Epithelial cell of alveolus of lung (primary cell): ENCODE results near the gene FAM161A. TPM values are rescaled to one million over a fixed set of nuclear protein-coding genes. Genes with fewer than 3 reads are reported as not detected.

ENCODE experiments used
- total RNA-seq: library from RNA; depleted of rRNA; stranded (reverse); fragments of >200 nt; gene quantifications from 2 replicates; pipeline ENCODE4 v1.2.1, GENCODE V29; 2015

Gene FAM161A, protein sequence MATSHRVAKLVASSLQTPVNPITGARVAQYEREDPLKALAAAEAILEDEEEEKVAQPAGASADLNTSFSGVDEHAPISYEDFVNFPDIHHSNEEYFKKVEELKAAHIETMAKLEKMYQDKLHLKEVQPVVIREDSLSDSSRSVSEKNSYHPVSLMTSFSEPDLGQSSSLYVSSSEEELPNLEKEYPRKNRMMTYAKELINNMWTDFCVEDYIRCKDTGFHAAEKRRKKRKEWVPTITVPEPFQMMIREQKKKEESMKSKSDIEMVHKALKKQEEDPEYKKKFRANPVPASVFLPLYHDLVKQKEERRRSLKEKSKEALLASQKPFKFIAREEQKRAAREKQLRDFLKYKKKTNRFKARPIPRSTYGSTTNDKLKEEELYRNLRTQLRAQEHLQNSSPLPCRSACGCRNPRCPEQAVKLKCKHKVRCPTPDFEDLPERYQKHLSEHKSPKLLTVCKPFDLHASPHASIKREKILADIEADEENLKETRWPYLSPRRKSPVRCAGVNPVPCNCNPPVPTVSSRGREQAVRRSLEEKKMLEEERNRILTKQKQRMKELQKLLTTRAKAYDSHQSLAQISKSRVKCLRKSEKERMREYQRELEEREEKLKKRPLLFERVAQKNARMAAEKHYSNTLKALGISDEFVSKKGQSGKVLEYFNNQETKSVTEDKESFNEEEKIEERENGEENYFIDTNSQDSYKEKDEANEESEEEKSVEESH
- total RNA-seq, result 1.8 and 2.5 TPM in 2 replicates

DNA sequence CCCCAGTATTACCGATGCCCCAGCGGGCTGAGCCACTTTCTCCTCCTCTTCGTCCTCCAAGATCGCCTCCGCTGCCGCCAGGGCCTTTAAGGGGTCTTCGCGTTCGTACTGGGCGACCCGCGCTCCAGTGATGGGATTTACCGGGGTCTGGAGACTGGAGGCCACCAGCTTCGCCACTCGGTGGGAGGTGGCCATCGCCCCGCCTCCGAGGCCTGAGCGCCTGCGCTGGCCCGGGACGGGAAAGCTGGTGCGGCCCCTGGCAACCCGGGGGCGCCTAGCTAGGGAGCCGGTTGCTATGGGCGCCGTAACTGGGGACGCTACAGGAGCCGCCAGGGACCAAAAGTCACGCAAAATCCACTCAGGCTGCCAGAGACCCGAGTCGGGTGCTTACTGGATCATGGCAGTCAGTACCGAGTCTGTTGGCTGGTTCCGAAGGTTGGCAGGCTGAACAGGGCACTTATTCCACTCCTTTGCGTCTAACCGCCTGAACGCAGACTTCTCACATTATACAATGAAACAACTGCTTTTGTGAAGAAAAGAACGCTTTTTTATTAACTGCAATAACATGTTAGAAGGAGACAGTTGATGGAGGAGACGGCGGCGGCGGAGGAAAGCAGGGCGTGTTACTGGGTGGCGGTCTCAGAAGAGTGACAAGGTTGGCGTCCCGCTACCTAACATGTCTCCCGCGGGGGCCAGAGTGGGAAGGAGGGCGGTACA, at the start of gene FAM161A:
Gene FAM161A (minus strand): TSS at position 214 of the 717 bp plus-strand sequence. CDS start 19 bp downstream, at position 195.

DNA sequence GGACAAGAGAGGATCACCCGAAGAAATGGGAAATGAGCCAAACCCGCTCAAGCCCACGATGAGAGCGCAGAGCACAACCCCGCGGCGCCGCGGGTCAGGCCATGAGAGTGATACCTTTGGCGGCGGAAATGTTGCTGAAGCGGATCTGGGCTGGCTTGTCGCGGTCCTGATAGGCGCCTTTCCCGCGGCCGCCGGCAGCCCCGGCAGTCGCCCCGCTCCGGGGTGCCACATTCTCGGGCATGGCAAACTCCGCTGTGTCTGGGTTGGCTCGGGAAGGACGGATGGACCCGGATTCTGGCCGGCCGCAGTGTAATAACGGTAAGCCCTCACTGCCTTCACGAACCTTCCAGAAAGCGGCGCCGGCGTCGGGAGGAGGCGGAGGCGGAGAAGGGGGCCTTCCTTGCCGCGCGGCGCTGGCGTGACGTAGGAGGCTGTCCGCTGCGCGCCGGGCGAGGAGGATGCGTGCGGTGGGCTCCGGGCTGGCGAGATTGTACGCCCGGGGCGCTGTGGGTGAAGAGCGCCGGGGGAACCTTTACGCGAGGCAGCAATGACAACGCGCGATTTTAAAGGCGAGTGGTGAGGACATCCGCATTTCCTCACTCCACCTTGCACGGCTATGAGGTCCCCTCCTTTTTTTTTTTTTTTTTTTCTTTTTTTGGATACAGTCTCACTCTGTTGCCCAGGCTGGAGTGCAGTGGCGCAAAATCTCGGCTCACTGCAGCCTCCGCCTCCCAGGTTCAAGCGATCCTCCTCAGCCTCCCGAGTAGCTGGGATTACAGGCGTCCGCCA, 34.6 kb upstream of the FAM161A start, which contains the start of gene CCT4:
Gene CCT4 (minus strand): TSS at position 390 of the 789 bp plus-strand sequence. CDS start 149 bp downstream, at position 241.

Other genes with a start within 250 kb of the FAM161A start
- 107 and 180 TPM in 2 replicates for gene CCT4, start 34.6 kb upstream of the FAM161A start, total RNA-seq
- gene COMMD1, start 51.6 kb upstream of the FAM161A start, total RNA-seq, result 26.0 and 59.2 TPM in 2 replicates